Measurements from ENCODE around the gene LEFTY1.
A peak's percentile ranks its signal among the peaks of the same experiment; 100 is the strongest.

LEFTY1 gene

GRCh38 chr1:225908013-225908640, 19.2 kb upstream of the LEFTY1 start:
- no peaks in the 10 kb centered on the region for H3K36me3 Mint-ChIP-seq
- DNase-seq: no peak
- no peak overlapping the region for H3K27ac Mint-ChIP-seq
- H3K4me3 Mint-ChIP-seq: no peak overlapping the region
- no peaks in the 10 kb centered on the region for H3K9me3 Mint-ChIP-seq
- H3K4me1 Mint-ChIP-seq: peaks cover 30% of the 10 kb centered on the region
- peaks cover 8% of the 10 kb centered on the region for H3K27me3 Mint-ChIP-seq
- CTCF ChIA-PET: interaction anchor here (1.1 to 1.6 kb wide), 2 partner anchors 28 to 428 kb away, joined by 3 to 4 read pairs; no protein-coding TSS in a partner anchor

GRCh38 chr1:225907341-225907740, 18.4 kb upstream of the LEFTY1 start:
- Mint-ChIP-seq H3K27me3 (peaks cover 8% of the 10 kb centered on the region), H3K4me3 (no peak overlapping the region), H3K36me3 (no peaks in the 10 kb centered on the region), H3K9me3 (no peaks in the 10 kb centered on the region), H3K4me1 (peaks cover 32% of the 10 kb centered on the region), H3K27ac (no peak overlapping the region)
- DNase-seq: no peak
- CTCF ChIA-PET: no interaction called here

GRCh38 chr1:225906467-225906866, 17.5 kb upstream of the LEFTY1 start:
- no peaks in the 10 kb centered on the region for H3K36me3 Mint-ChIP-seq
- H3K9me3 Mint-ChIP-seq: no peaks in the 10 kb centered on the region
- H3K4me1 Mint-ChIP-seq: peaks cover 29% of the 10 kb centered on the region
- H3K27me3 Mint-ChIP-seq: peaks cover 8% of the 10 kb centered on the region
- no peak overlapping the region for H3K27ac Mint-ChIP-seq
- DNase-seq: no peak
- no peak overlapping the region for H3K4me3 Mint-ChIP-seq
- CTCF ChIA-PET: interaction anchor here (0.6 to 1.3 kb wide), 2 partner anchors 353 to 420 kb away, joined by 3 to 4 read pairs; no protein-coding TSS in a partner anchor

- H3K27ac Mint-ChIP-seq: no peak overlapping the region
Measured at GRCh38 chr1:225903623-225904022, 14.7 kb upstream of the LEFTY1 start.

GRCh38 chr1:225899044-225899925, 10.3 kb upstream of the LEFTY1 start:
- Mint-ChIP-seq H3K4me1 (peaks cover 57% of the 10 kb centered on the region), H3K27ac (peak overlapping the region; percentile 75), H3K9me3 (no peaks in the 10 kb centered on the region), H3K4me3 (no peak overlapping the region), H3K36me3 (peaks cover 7% of the 10 kb centered on the region), H3K27me3 (peaks cover 9% of the 10 kb centered on the region)
- no peak for DNase-seq
- CTCF ChIA-PET: interaction anchor here (1.3 to 1.5 kb wide), 2 partner anchors 21 to 33 kb away, joined by 3 read pairs; no protein-coding TSS in a partner anchor

More at GRCh38 chr1:225903623-225904022, 14.7 kb upstream of the LEFTY1 start:
- H3K27me3 Mint-ChIP-seq: peaks cover 17% of the 10 kb centered on the region
- H3K36me3 Mint-ChIP-seq: peaks cover 5% of the 10 kb centered on the region
- CTCF ChIA-PET: interaction anchor here (1.2 to 1.9 kb wide), 2 partner anchors 27 to 429 kb away, joined by 3 to 4 read pairs; no protein-coding TSS in a partner anchor
- H3K4me1 Mint-ChIP-seq: peaks cover 32% of the 10 kb centered on the region
- DNase-seq: no peak
- H3K4me3 Mint-ChIP-seq: no peak overlapping the region
- H3K9me3 Mint-ChIP-seq: no peaks in the 10 kb centered on the region

- CTCF ChIA-PET: interaction anchor here (1.1 to 2.9 kb wide), 5 partner anchors 15 to 89 kb away, joined by 3 to 9 read pairs (median 3); partner anchors contain the start of gene TMEM63A
- peaks cover 7% of the 10 kb centered on the region for H3K36me3 Mint-ChIP-seq
- peak overlapping the region; percentile 96 for H3K27ac Mint-ChIP-seq
- H3K4me3 Mint-ChIP-seq: peak overlapping the region; percentile 54
- H3K9me3 Mint-ChIP-seq: no peaks in the 10 kb centered on the region
- H3K4me1 Mint-ChIP-seq: peaks cover 64% of the 10 kb centered on the region
- peak; percentile 62 for DNase-seq
- H3K27me3 Mint-ChIP-seq: peaks cover 12% of the 10 kb centered on the region
Measured at GRCh38 chr1:225897595-225898514, 8.9 kb upstream of the LEFTY1 start.

GRCh38 chr1:225896937-225897549, 8.1 kb upstream of the LEFTY1 start:
- peak overlapping the region; percentile 96 for H3K27ac Mint-ChIP-seq

GRCh38 chr1:225896494-225896893, 7.5 kb upstream of the LEFTY1 start:
- CTCF ChIA-PET: interaction anchor here (0.7 to 2.9 kb wide), 5 partner anchors 14 to 422 kb away, joined by 3 to 9 read pairs (median 4); partner anchors contain the start of gene TMEM63A
- DNase-seq: no peak
- Mint-ChIP-seq H3K27ac (peak overlapping the region; percentile 96), H3K27me3 (peaks cover 19% of the 10 kb centered on the region), H3K9me3 (no peaks in the 10 kb centered on the region), H3K36me3 (peaks cover 7% of the 10 kb centered on the region), H3K4me1 (peaks cover 66% of the 10 kb centered on the region), H3K4me3 (peak overlapping the region; percentile 54)

More at GRCh38 chr1:225896937-225897549, 8.1 kb upstream of the LEFTY1 start:
- no peaks in the 10 kb centered on the region for H3K9me3 Mint-ChIP-seq
- CTCF ChIA-PET: interaction anchor here (0.7 to 2.9 kb wide), 5 partner anchors 15 to 422 kb away, joined by 3 to 9 read pairs (median 4); partner anchors contain the start of gene TMEM63A
- peaks cover 62% of the 10 kb centered on the region for H3K4me1 Mint-ChIP-seq
- peaks cover 7% of the 10 kb centered on the region for H3K36me3 Mint-ChIP-seq
- DNase-seq: peak; percentile 84
- peak overlapping the region; percentile 54 for H3K4me3 Mint-ChIP-seq
- peaks cover 16% of the 10 kb centered on the region for H3K27me3 Mint-ChIP-seq

GRCh38 chr1:225892307-225892706, 3.4 kb upstream of the LEFTY1 start:
- no peak for DNase-seq
- peaks cover 38% of the 10 kb centered on the region for H3K27me3 Mint-ChIP-seq
- H3K9me3 Mint-ChIP-seq: no peaks in the 10 kb centered on the region
- no peak overlapping the region for H3K4me3 Mint-ChIP-seq
- no peak overlapping the region for H3K27ac Mint-ChIP-seq
- peaks cover 48% of the 10 kb centered on the region for H3K4me1 Mint-ChIP-seq
- no peaks in the 10 kb centered on the region for H3K36me3 Mint-ChIP-seq
- CTCF ChIA-PET: interaction anchor here (2.1 kb wide), 1 partner anchor 10 kb away, joined by 7 read pairs; the partner anchor contains the start of gene TMEM63A

GRCh38 chr1:225891229-225891972, 2.5 kb upstream of the LEFTY1 start:
- H3K27ac Mint-ChIP-seq: no peak overlapping the region
- no peak for DNase-seq

GRCh38 chr1:225890346-225891228, 1.6 kb upstream of the LEFTY1 start:
- H3K27me3 Mint-ChIP-seq: peaks cover 47% of the 10 kb centered on the region
- H3K36me3 Mint-ChIP-seq: no peaks in the 10 kb centered on the region
- CTCF ChIA-PET: interaction anchor here (2.1 kb wide), 1 partner anchor 8 kb away, joined by 7 read pairs; the partner anchor contains the start of gene TMEM63A
- no peak overlapping the region for H3K27ac Mint-ChIP-seq
- H3K4me3 Mint-ChIP-seq: no peak overlapping the region
- peaks cover 31% of the 10 kb centered on the region for H3K4me1 Mint-ChIP-seq
- no peaks in the 10 kb centered on the region for H3K9me3 Mint-ChIP-seq
- DNase-seq: no peak

More at GRCh38 chr1:225891229-225891972, 2.5 kb upstream of the LEFTY1 start:
- Mint-ChIP-seq H3K36me3 (no peaks in the 10 kb centered on the region), H3K9me3 (no peaks in the 10 kb centered on the region), H3K27me3 (peaks cover 47% of the 10 kb centered on the region), H3K4me3 (no peak overlapping the region), H3K4me1 (peaks cover 39% of the 10 kb centered on the region)
- CTCF ChIA-PET: interaction anchor here (2.1 kb wide), 1 partner anchor 9 kb away, joined by 7 read pairs; the partner anchor contains the start of gene TMEM63A

All from activated naive CD4-positive, alpha-beta T cell treated with anti-CD3 and anti-CD28 coated beads, Interleukin-2, amount 10 ng/mL, durations not matched to agents 7 days and 5 days (primary cell).